IPS-15b (cell line): Measurements from ENCODE around the gene KRT16.

Experiments
- H3K27me3 ChIP-seq: one replicate; pipeline ENCODE4 v1.6.1; 2013; ENCODE audit warnings: low read length; ENCODE audit not compliant: control insufficient read depth, insufficient read depth
- H3K36me3 ChIP-seq: one replicate; pipeline ENCODE4 v1.6.1; 2013; ENCODE audit warnings: low read length; ENCODE audit not compliant: control insufficient read depth, insufficient read depth
- H3K4me1 ChIP-seq: one replicate; pipeline ENCODE4 v1.6.1; 2013; ENCODE audit warnings: mild to moderate bottlenecking, low read length; ENCODE audit not compliant: control insufficient read depth, insufficient read depth
- H3K4me3 ChIP-seq: one replicate; pipeline ENCODE4 v1.5.1; 2013; ENCODE audit warnings: low read depth, low read length
- H3K9ac ChIP-seq: one replicate; pipeline ENCODE4 v1.6.1; 2013; ENCODE audit warnings: low read depth, mild to moderate bottlenecking, low read length
- H3K9me3 ChIP-seq: one replicate; pipeline ENCODE4 v1.6.1; 2013; ENCODE audit warnings: mild to moderate bottlenecking, low read length; ENCODE audit not compliant: control insufficient read depth, insufficient read depth

Gene KRT16

GRCh38 chr17:41563607-41564170 is 48.9 kb downstream of the KRT16 start:
- H3K9ac ChIP-seq: no peak overlapping the region
- no peaks in the 10 kb centered on the region for H3K27me3 ChIP-seq
- no peaks in the 10 kb centered on the region for H3K36me3 ChIP-seq
- H3K4me1 ChIP-seq: no peaks in the 10 kb centered on the region
- H3K4me3 ChIP-seq: no peak overlapping the region
- H3K9me3 ChIP-seq: no peaks in the 10 kb centered on the region

- H3K9ac ChIP-seq: no peak overlapping the region
- no peaks in the 10 kb centered on the region for H3K9me3 ChIP-seq
- H3K27me3 ChIP-seq: no peaks in the 10 kb centered on the region
- no peaks in the 10 kb centered on the region for H3K4me1 ChIP-seq
- no peaks in the 10 kb centered on the region for H3K36me3 ChIP-seq
- H3K4me3 ChIP-seq: no peak overlapping the region
These were observed 51.0 kb downstream of the KRT16 start for GRCh38 chr17:41561554-41561953.
